ENCODE measurements around the gene ITGA4.

- TF ChIP-seq POLR2A (IDR thresholded peaks at IDR 0.05; ENCODE audit: low read length) (no peak), CHD2 (IDR thresholded peaks at IDR 0.05; ENCODE audit: low read length, partially characterized antibody) (no peak), ESRRA (IDR thresholded peaks at IDR 0.05; ENCODE audit: borderline replicate concordance, low read length) (no peak), SMC3 (IDR thresholded peaks at IDR 0.05) (no peak), CTCF (IDR thresholded peaks at IDR 0.05) (no peak), HMGXB4 (CRISPR knock-in tag; IDR thresholded peaks at IDR 0.05; ENCODE audit: borderline replicate concordance) (no peak)
These were observed 79.5 kb downstream of the ITGA4 start for GRCh38 chr2:181536730-181537129.

Measured in A549 (cell line).